ENCODE measurements around the gene DCLK1.

GRCh38 chr13:35835989-35836388 is 295.2 kb downstream of the DCLK1 start:
- TF ChIP-seq, protein P1, sequence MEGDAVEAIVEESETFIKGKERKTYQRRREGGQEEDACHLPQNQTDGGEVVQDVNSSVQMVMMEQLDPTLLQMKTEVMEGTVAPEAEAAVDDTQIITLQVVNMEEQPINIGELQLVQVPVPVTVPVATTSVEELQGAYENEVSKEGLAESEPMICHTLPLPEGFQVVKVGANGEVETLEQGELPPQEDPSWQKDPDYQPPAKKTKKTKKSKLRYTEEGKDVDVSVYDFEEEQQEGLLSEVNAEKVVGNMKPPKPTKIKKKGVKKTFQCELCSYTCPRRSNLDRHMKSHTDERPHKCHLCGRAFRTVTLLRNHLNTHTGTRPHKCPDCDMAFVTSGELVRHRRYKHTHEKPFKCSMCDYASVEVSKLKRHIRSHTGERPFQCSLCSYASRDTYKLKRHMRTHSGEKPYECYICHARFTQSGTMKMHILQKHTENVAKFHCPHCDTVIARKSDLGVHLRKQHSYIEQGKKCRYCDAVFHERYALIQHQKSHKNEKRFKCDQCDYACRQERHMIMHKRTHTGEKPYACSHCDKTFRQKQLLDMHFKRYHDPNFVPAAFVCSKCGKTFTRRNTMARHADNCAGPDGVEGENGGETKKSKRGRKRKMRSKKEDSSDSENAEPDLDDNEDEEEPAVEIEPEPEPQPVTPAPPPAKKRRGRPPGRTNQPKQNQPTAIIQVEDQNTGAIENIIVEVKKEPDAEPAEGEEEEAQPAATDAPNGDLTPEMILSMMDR (IDR thresholded peaks at IDR 0.05): no peak
- no peak for TF ChIP-seq POLR2A (IDR thresholded peaks at IDR 0.05)

Measured in adrenal gland (tissue), 5 donors.